ENCODE measurements around the gene MXD3.

GRCh38 chr5:177293819-177294581 is 17.7 kb downstream of the MXD3 start:
- TF ChIP-seq CTCF (conservative IDR thresholded peaks at IDR 0.05; ENCODE audit: low read depth in 2 of 2) (no peak), EZH2phosphoT487 (IDR thresholded peaks at IDR 0.05; ENCODE audit: unreplicated experiment) (no peak), ZNF331 (CRISPR knock-in tag; IDR thresholded peaks at IDR 0.05; ENCODE audit: low read depth) (no peak), EZH2 (IDR thresholded peaks at IDR 0.05; ENCODE audit: low read depth, unreplicated experiment) (no peak), REST (IDR thresholded peaks at IDR 0.05; ENCODE audit: unreplicated experiment) (no peak), POLR2AphosphoS5 (IDR thresholded peaks at IDR 0.05; ENCODE audit: low read depth) (no peak), STAT1 (IDR thresholded peaks at IDR 0.05; ENCODE audit: unreplicated experiment) (no peak), CREB1 (CRISPR knock-in tag; IDR thresholded peaks at IDR 0.05; ENCODE audit: low read depth) (no peak), ZNF462 (CRISPR knock-in tag; IDR thresholded peaks at IDR 0.05) (no peak)

Measured in GM23338 (cell line).